Erythroblast (primary cell): Measurements from ENCODE around the gene PIK3CA.
A peak's percentile ranks its signal among the peaks of the same experiment; 100 is the strongest.
"Not testable (repeated sequence)": the region's sequence is repeated elsewhere in the genome, so short reads cannot be mapped to it uniquely, and the experiment has no call there.

Experiments
- DNase-seq, 2 experiments: peaks; one replicate each; lab custom pipeline; 2025; lab: John Stamatoyannopoulos, UW
- GATA1 ChIP-seq: IDR thresholded peaks from 2 replicates; pipeline ENCODE4 v1.6.1; 2011; ENCODE audit warnings: low read depth, mild to moderate bottlenecking, control low read depth, low read length, moderate library complexity
- POLR2A ChIP-seq: IDR thresholded peaks from 2 replicates; pipeline ENCODE4 v1.6.1; 2011; ENCODE audit warnings: mild to moderate bottlenecking, low read length

The PIK3CA gene

GRCh38 chr3:179194931-179195330 lies 46.8 kb downstream of the PIK3CA start:
- DNase-seq, result no peak
- no peak for TF ChIP-seq POLR2A
- no peak for TF ChIP-seq GATA1

GRCh38 chr3:179196098-179196497 lies 47.9 kb downstream of the PIK3CA start:
- TF ChIP-seq GATA1, result no peak
- TF ChIP-seq POLR2A, result no peak
- DNase-seq, result no peak

GRCh38 chr3:179196700-179197099 lies 48.5 kb downstream of the PIK3CA start:
- no peak for DNase-seq
- TF ChIP-seq GATA1, result no peak
- no peak for TF ChIP-seq POLR2A

GRCh38 chr3:179200790-179201189 lies 52.6 kb downstream of the PIK3CA start:
- TF ChIP-seq GATA1, result no peak
- TF ChIP-seq POLR2A, result no peak
- no peak for DNase-seq

GRCh38 chr3:179215550-179215949 lies 67.4 kb downstream of the PIK3CA start:
- peak in 1 of 2 experiments; percentile 15 for DNase-seq

GRCh38 chr3:179218213-179218612 lies 70.1 kb downstream of the PIK3CA start:
- DNase-seq, result not testable (repeated sequence)

- no peak for DNase-seq
- TF ChIP-seq GATA1 (no peak), POLR2A (no peak)
Observed at GRCh38 chr3:179223548-179223947, 75.4 kb downstream of the PIK3CA start.

GRCh38 chr3:179224584-179224983 lies 76.4 kb downstream of the PIK3CA start:
- no peak for DNase-seq
- TF ChIP-seq POLR2A, result no peak

- DNase-seq, result no peak
- no peak for TF ChIP-seq GATA1
- no peak for TF ChIP-seq POLR2A
Observed at GRCh38 chr3:179227349-179227748, 79.2 kb downstream of the PIK3CA start.

GRCh38 chr3:179229177-179229576 lies 81.0 kb downstream of the PIK3CA start:
- TF ChIP-seq POLR2A (no peak), GATA1 (no peak)

GRCh38 chr3:179233043-179233442 lies 84.9 kb downstream of the PIK3CA start:
- DNase-seq, result no peak
- TF ChIP-seq POLR2A (no peak), GATA1 (no peak)

More at GRCh38 chr3:179229177-179229576, 81.0 kb downstream of the PIK3CA start:
- no peak for DNase-seq

GRCh38 chr3:179234199-179234598 lies 86.0 kb downstream of the PIK3CA start:
- TF ChIP-seq POLR2A (no peak), GATA1 (no peak)
- peak; percentile 3 to 53 for DNase-seq

GRCh38 chr3:179236669-179237301 lies 88.6 kb downstream of the PIK3CA start:
- no peak for TF ChIP-seq POLR2A
- TF ChIP-seq GATA1, result no peak

GRCh38 chr3:179240299-179240698 lies 92.1 kb downstream of the PIK3CA start:
- not testable (repeated sequence) for DNase-seq

More at GRCh38 chr3:179236669-179237301, 88.6 kb downstream of the PIK3CA start:
- peak; percentile 56 to 75 for DNase-seq

GRCh38 chr3:179242859-179243258 lies 94.7 kb downstream of the PIK3CA start:
- DNase-seq, result not testable (repeated sequence)

- DNase-seq, result no peak
- TF ChIP-seq GATA1 (no peak), POLR2A (no peak)
Observed at GRCh38 chr3:179244878-179245277, 96.7 kb downstream of the PIK3CA start.
